Activated naive CD8-positive, alpha-beta T cell (primary cell): Measurements from ENCODE around the gene SFRP4.

Experiments
- H3K27ac Mint-ChIP-seq: one replicate; pipeline ENCODE4 v1.8.0; 2021; ENCODE audit warnings: mixed read lengths
- H3K27me3 Mint-ChIP-seq: one replicate; pipeline ENCODE4 v1.8.0; 2021; ENCODE audit warnings: mixed read lengths
- H3K36me3 Mint-ChIP-seq: one replicate; pipeline ENCODE4 v1.8.0; 2021; ENCODE audit warnings: mixed read lengths
- H3K4me1 Mint-ChIP-seq: one replicate; pipeline ENCODE4 v1.8.0; 2021; ENCODE audit warnings: low read depth, mixed read lengths
- H3K4me3 Mint-ChIP-seq: one replicate; pipeline ENCODE4 v1.8.0; 2021; ENCODE audit warnings: mild to moderate bottlenecking, mixed read lengths
- H3K9me3 Mint-ChIP-seq: one replicate; pipeline ENCODE4 v1.8.0; 2021; ENCODE audit warnings: low read depth, mixed read lengths

The SFRP4 gene

DNA sequence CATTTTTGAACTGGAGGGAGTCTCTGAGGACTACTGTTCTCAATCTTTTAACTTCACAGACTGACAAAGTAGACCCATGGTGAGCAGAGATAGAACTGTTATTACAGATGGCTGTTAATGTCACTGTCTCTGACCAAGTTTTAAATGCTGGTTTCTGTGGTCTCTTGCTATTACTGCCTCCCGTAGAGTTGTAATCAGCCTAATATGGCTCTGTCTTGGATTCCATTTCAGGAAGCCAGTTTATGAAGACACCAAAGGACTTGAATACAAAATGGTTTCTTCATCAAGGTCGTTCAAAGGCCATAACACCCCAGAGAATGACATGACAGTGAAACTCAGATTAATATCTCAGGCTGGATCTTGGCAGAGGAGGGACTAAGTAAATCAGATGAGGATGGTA lies 3.9 kb downstream of the SFRP4 start:
- peaks cover 24% of the 10 kb centered on the region for H3K27me3 Mint-ChIP-seq
- no peak overlapping the region for H3K27ac Mint-ChIP-seq
- H3K36me3 Mint-ChIP-seq, result no peaks in the 10 kb centered on the region
- H3K9me3 Mint-ChIP-seq, result no peaks in the 10 kb centered on the region
- no peak overlapping the region for H3K4me3 Mint-ChIP-seq
- H3K4me1 Mint-ChIP-seq, result peaks cover 13% of the 10 kb centered on the region

DNA sequence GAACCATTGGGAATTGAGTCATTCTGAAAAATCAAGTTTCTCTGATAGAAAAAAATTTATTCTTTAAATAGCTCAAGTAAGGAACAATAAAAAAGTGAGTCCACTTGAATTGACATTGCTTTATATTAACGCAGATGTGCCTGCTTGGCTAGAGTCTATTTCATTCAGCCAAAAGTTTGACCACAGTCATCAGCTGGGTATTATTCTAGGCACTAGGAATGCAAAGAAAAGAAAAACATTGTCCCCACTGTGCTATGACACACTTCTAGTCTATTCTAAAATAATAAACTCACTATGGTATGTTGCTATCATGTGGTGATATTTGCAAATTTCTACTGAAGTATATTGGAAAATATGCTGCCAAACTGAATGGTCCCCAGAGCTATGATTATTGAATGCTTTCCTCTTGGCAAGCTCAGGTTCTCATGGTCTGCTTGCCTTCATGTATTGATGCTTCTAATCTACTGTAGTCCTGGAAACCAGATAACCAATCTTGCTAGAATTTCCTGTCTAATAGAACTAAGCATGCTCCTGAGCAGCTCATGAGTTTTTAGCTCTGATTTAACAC lies 8.3 kb downstream of the SFRP4 start:
- no peaks in the 10 kb centered on the region for H3K4me1 Mint-ChIP-seq

DNA sequence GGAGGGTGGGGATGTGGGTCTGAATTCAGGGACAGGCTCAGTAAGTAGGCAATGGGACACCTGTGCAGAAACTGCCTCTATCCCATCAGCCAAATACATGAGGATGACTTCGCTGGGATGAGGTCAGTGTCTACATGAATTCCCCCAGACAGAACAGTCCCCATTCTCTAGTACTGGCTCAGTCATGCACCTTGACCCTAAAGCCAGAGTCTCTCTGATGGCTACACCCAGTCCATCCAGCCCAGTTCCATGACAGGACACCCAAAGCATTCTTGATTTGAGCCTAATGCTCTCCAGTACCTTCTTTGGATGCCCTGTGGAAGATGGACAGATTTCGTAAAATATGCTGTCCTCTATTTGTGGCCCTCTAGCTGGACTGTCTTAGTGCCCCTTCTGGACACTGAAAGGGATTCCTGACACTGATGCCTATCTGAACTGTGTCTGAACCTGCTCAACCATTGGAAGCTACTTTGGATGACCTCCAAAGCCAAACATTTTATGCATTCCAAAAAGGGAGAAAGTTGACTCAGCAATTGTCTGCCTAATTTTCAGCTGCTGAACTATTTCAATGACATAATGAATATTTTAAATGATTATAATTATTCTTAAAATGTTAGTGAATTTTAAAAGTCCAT lies 14.6 kb downstream of the SFRP4 start:
- H3K9me3 Mint-ChIP-seq, result no peaks in the 10 kb centered on the region
- H3K4me1 Mint-ChIP-seq, result no peaks in the 10 kb centered on the region
- peaks cover 5% of the 10 kb centered on the region for H3K27me3 Mint-ChIP-seq
- no peaks in the 10 kb centered on the region for H3K36me3 Mint-ChIP-seq
- no peak overlapping the region for H3K4me3 Mint-ChIP-seq
- H3K27ac Mint-ChIP-seq, result no peak overlapping the region

More for the DNA sequence above, 8.3 kb downstream of the SFRP4 start:
- H3K4me3 Mint-ChIP-seq, result no peak overlapping the region
- peaks cover 7% of the 10 kb centered on the region for H3K27me3 Mint-ChIP-seq
- H3K9me3 Mint-ChIP-seq, result no peaks in the 10 kb centered on the region
- no peak overlapping the region for H3K27ac Mint-ChIP-seq
- no peaks in the 10 kb centered on the region for H3K36me3 Mint-ChIP-seq

DNA sequence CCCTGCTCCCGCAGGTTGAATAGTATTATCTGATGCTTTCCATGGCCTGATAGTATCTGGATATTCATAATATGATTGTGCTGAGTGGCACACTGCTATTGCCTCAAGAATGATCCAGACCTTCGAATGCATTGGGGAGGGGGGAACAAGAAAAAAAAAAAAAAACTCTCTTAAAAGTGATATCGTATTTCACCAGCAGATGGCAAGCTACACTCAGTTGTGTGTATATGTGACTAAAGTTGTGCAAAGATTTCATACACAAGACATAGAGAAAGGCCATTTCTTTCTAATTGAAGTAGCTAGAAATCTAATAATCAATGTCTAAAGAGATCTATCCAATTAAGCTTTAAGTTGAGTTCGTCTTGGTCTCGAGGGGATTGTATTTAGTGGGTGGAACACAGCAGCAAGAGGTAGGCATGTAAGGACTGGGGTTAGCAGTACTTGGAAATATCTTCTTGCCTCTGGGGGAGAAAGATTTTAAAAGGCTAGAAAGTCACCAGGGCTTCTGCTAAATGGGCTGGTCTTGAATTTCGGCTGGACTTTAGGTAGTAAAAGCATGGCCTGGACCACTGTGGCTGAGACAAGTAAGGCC lies 15.3 kb downstream of the SFRP4 start:
- Mint-ChIP-seq H3K36me3 (no peaks in the 10 kb centered on the region), H3K4me3 (no peak overlapping the region), H3K9me3 (no peaks in the 10 kb centered on the region), H3K27me3 (peaks cover 5% of the 10 kb centered on the region), H3K27ac (no peak overlapping the region), H3K4me1 (no peaks in the 10 kb centered on the region)

DNA sequence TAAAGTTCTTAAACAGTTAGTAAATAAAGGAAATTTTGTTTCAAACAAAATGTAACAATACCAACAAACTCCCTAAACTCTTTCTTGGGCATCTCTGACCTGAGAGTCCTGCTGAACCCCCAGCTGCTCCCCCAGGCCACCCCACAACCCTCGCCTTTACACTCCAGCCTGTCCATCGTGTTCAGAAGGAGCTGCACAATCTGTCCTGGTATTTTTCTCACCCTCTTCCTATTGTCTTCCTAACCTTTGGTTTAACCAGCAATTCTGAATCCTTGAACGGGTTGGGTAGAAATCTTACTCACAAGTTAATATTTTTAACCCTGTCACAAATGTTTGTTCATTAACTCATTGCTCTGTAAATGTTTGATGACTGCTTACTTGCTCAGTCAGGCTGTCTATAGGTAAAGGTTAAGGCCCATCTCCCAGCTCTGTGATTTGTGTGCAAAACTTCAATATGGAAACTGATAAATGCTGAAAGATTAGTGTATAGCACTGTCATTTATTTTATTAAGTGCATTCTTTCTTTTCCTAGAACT lies 16.8 kb downstream of the SFRP4 start:
- Mint-ChIP-seq H3K27me3 (peaks cover 6% of the 10 kb centered on the region), H3K4me1 (no peaks in the 10 kb centered on the region), H3K27ac (no peak overlapping the region), H3K4me3 (no peak overlapping the region), H3K9me3 (no peaks in the 10 kb centered on the region), H3K36me3 (no peaks in the 10 kb centered on the region)

DNA sequence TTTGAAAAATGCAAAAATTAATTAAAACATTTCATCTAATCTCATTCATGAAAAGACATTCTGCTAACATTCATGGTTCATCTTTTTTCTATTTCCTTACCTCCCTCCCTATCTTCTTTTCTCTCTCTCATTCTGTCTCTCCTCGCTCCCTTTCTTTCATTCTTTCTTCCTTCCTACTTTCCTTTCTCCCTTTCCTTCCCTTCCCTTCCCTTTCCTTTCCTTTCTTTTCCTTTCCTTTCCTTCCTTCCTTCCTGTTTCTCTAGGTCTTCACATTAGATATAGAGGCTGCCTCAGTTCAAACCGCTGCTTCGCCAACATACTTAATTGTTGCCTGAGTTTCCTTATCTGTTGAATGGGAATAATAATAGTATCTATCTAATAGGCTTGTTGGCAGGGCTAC lies 21.9 kb downstream of the SFRP4 start:
- no peak overlapping the region for H3K27ac Mint-ChIP-seq

DNA sequence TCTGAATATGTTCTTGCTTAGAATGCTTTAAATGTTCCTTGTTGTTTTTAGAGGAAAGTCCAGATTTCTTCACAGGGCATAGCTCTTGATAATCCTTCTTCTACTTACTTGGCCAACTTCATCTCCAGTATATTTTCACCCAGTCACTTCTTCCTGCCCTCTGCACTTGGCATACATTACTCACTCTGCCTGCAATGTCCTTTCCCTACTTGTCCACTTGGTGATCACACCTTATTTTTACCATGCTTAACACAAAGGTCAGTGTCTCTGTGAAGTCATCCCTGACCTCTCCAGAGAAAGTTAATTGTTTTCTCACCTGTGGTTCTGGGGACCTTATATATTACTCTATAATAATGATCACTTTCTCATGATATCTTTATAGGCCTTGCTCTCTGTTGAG lies 23.3 kb downstream of the SFRP4 start:
- H3K36me3 Mint-ChIP-seq, result no peaks in the 10 kb centered on the region
- no peak overlapping the region for H3K27ac Mint-ChIP-seq

More for the DNA sequence above, 21.9 kb downstream of the SFRP4 start:
- H3K4me1 Mint-ChIP-seq, result no peaks in the 10 kb centered on the region
- no peak overlapping the region for H3K4me3 Mint-ChIP-seq
- peaks cover 11% of the 10 kb centered on the region for H3K27me3 Mint-ChIP-seq
- no peaks in the 10 kb centered on the region for H3K36me3 Mint-ChIP-seq
- no peaks in the 10 kb centered on the region for H3K9me3 Mint-ChIP-seq

DNA sequence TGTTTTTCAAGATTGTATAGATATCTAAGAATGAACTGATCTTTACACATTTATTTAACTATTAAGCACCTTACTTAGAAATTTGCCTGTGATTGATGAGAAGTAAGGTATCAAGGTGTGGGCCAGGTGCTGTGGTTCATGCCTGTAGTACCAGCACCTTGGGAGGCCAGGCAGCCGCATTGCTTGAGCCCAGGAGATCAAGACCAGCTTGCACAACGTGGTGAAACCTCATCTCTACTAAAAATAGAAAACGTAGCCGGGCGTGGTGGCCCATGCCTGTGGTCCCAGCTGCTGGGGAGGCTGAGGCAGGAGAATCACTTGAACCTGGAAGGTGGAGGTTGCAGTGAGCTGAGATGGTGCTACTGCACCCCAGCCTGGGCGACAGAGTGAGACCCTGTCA lies 34.5 kb downstream of the SFRP4 start:
- Mint-ChIP-seq H3K4me3 (no peak overlapping the region), H3K36me3 (no peaks in the 10 kb centered on the region), H3K9me3 (peaks cover 3% of the 10 kb centered on the region), H3K27me3 (peaks cover 5% of the 10 kb centered on the region), H3K4me1 (no peaks in the 10 kb centered on the region), H3K27ac (no peak overlapping the region)

More for the DNA sequence above, 23.3 kb downstream of the SFRP4 start:
- H3K9me3 Mint-ChIP-seq, result no peaks in the 10 kb centered on the region
- no peak overlapping the region for H3K4me3 Mint-ChIP-seq
- H3K27me3 Mint-ChIP-seq, result peaks cover 11% of the 10 kb centered on the region
- H3K4me1 Mint-ChIP-seq, result no peaks in the 10 kb centered on the region
